Measurements from ENCODE around the gene NLGN3.

GRCh38 chrX:71160475-71160874, 15.8 kb downstream of the NLGN3 start:
- TF ChIP-seq CTCF (IDR thresholded peaks at IDR 0.05; ENCODE audit: extremely low read depth in 1 of 2, insufficient read depth in 1 of 2, low read depth in 1 of 2, low read length in 2 of 2) (no peak), JUN (IDR thresholded peaks at IDR 0.05; ENCODE audit: borderline replicate concordance, insufficient read depth, insufficient read length, low read depth) (no peak), MAX (IDR thresholded peaks at IDR 0.05; ENCODE audit: insufficient read depth, insufficient read length) (no peak), FOS (IDR thresholded peaks at IDR 0.05; ENCODE audit: borderline replicate concordance, insufficient read depth, low read length) (no peak), POLR2AphosphoS5 (IDR thresholded peaks at IDR 0.05; ENCODE audit: insufficient read depth, low read depth, low read length) (no peak), POLR2A (IDR thresholded peaks at IDR 0.05; ENCODE audit: low read depth, low read length) (no peak), EZH2 (IDR thresholded peaks at IDR 0.05; ENCODE audit: borderline replicate concordance, low read depth, low read length, severe bottlenecking) (no peak), MYC (IDR thresholded peaks at IDR 0.05; ENCODE audit: low read depth, low read length) (no peak)
